HEK293 (cell line): ENCODE measurements around the gene TDP1.

ENCODE experiments used
- CTCF ChIA-PET: fragments of 350-600 bp; formaldehyde crosslinking; extraction: SDS; loops from one replicate; lab custom pipeline; 2021; ENCODE audit warnings: antibody characterized with exemption; lab: Yijun Ruan, JAX
- POLR2A ChIA-PET: fragments of 300-600 bp; formaldehyde crosslinking; extraction: SDS; loops from one replicate; lab custom pipeline; 2020; ENCODE audit warnings: antibody characterized with exemption, inconsistent platforms; lab: Yijun Ruan, JAX
- H3K27ac ChIP-seq: fragments of 200-500 bp; sonication (Bioruptor generic); 2 replicates; pipeline ENCODE4 v1.5.1; 2014; ENCODE audit warnings: low read depth, low read length, control low read depth, inconsistent platforms; ENCODE audit errors: extremely low read depth
- H3K36me3 ChIP-seq, 2 experiments: fragments of 200-500 bp in 1 of 2; sonication (Bioruptor generic) in 1 of 2; 1 replicate in 1 of 2; 2 replicates in 1 of 2; pipeline ENCODE4 v1.5.1; 2014 to 2017; ENCODE audit warnings: inconsistent platforms in 2 of 2, low read length in 2 of 2; ENCODE audit not compliant: control insufficient read depth in 2 of 2, insufficient read depth in 1 of 2
- H3K4me1 ChIP-seq: fragments of 200-500 bp; sonication (Bioruptor generic); 2 replicates; pipeline ENCODE4 v1.5.1; 2014; ENCODE audit warnings: mild to moderate bottlenecking, low read length, inconsistent platforms; ENCODE audit not compliant: control insufficient read depth, insufficient read depth
- H3K4me3 ChIP-seq: 2 replicates; pipeline ENCODE4 v1.5.1; 2011; ENCODE audit warnings: low read depth, mild to moderate bottlenecking, control low read depth, low read length, moderate library complexity
- H3K9me3 ChIP-seq: fragments of 200-500 bp; sonication (Bioruptor generic); 2 replicates; pipeline ENCODE4 v1.5.1; 2014; ENCODE audit warnings: low read depth, low read length, inconsistent platforms; ENCODE audit not compliant: control insufficient read depth, insufficient read depth
- BCL11B ChIP-seq: fragments of 450-650 bp; formaldehyde crosslinking; IDR thresholded peaks from 2 replicates; pipeline ENCODE4 v1.5.1; 2016; ENCODE audit warnings: low read depth, missing biosample characterization, missing genetic modification characterization
- HOXD13 ChIP-seq: sonication (generic); formaldehyde crosslinking; IDR thresholded peaks from 2 replicates; pipeline ENCODE4 v1.8.0; 2022; ENCODE audit warnings: missing genetic modification reagents, borderline replicate concordance
- REPIN1 ChIP-seq: fragments of 450-650 bp; formaldehyde crosslinking; IDR thresholded peaks from 2 replicates; pipeline ENCODE4 v1.5.1; 2017; ENCODE audit warnings: missing biosample characterization, missing genetic modification characterization, low read depth
- SP2 ChIP-seq: fragments of 450-650 bp; formaldehyde crosslinking; IDR thresholded peaks from 2 replicates; pipeline ENCODE4 v1.5.1; 2016; ENCODE audit warnings: missing biosample characterization, missing genetic modification characterization
- WT1 ChIP-seq: fragments of 450-650 bp; formaldehyde crosslinking; IDR thresholded peaks from 2 replicates; pipeline ENCODE4 v1.5.1; 2016; ENCODE audit warnings: missing biosample characterization, missing genetic modification characterization
- ZBTB20 ChIP-seq: fragments of 450-650 bp; formaldehyde crosslinking; IDR thresholded peaks from 2 replicates; pipeline ENCODE4 v1.5.1; 2016; ENCODE audit warnings: missing biosample characterization, missing genetic modification characterization
- ZFHX2 ChIP-seq: fragments of 450-650 bp; formaldehyde crosslinking; conservative IDR thresholded peaks from 2 replicates; pipeline ENCODE4 v1.5.1; 2016; ENCODE audit warnings: missing biosample characterization, missing genetic modification characterization
- ZNF132 ChIP-seq: fragments of 450-650 bp; formaldehyde crosslinking; IDR thresholded peaks from 2 replicates; pipeline ENCODE4 v1.5.1; 2017; ENCODE audit warnings: missing biosample characterization, missing genetic modification characterization, borderline replicate concordance
- ZNF518A ChIP-seq: fragments of 450-650 bp; formaldehyde crosslinking; conservative IDR thresholded peaks from 2 replicates; pipeline ENCODE4 v1.5.1; 2016; ENCODE audit warnings: low read depth, missing biosample characterization, missing genetic modification characterization
- ZNF645 ChIP-seq: fragments of 450-650 bp; formaldehyde crosslinking; IDR thresholded peaks from 2 replicates; pipeline ENCODE4; 2016; ENCODE audit warnings: missing biosample characterization, missing genetic modification characterization
- ZNF654 ChIP-seq: fragments of 450-650 bp; formaldehyde crosslinking; IDR thresholded peaks from 2 replicates; pipeline ENCODE4 v1.5.1; 2016; ENCODE audit warnings: low read depth, missing biosample characterization, missing genetic modification characterization
- ZNF677 ChIP-seq: fragments of 450-650 bp; IDR thresholded peaks from 2 replicates; pipeline ENCODE4 v1.5.0; 2018; ENCODE audit warnings: missing biosample characterization, mild to moderate bottlenecking, missing genetic modification characterization, moderate library complexity
- ZSCAN18 ChIP-seq: fragments of 450-650 bp; formaldehyde crosslinking; IDR thresholded peaks from 2 replicates; pipeline ENCODE4 v1.5.1; 2016; ENCODE audit warnings: missing biosample characterization, missing genetic modification characterization
- TF ChIP-seq, protein P1 (sequence below): fragments of 450-650 bp; formaldehyde crosslinking; IDR thresholded peaks from 2 replicates; pipeline ENCODE4 v1.5.1; 2016; ENCODE audit warnings: missing biosample characterization, missing genetic modification characterization
- TF ChIP-seq, protein P2 (sequence below): fragments of 450-650 bp; formaldehyde crosslinking; IDR thresholded peaks from 2 replicates; pipeline ENCODE4 v1.5.1; 2017; ENCODE audit warnings: missing biosample characterization, mild to moderate bottlenecking, missing genetic modification characterization, moderate library complexity
- TF ChIP-seq, protein P3 (sequence below): fragments of 450-650 bp; formaldehyde crosslinking; IDR thresholded peaks from 2 replicates; pipeline ENCODE4 v1.5.1; 2016; ENCODE audit warnings: missing biosample characterization, missing genetic modification characterization
- TF ChIP-seq, protein P4 (sequence below): fragments of 450-650 bp; formaldehyde crosslinking; IDR thresholded peaks from 2 replicates; pipeline ENCODE4 v1.5.1; 2016; ENCODE audit warnings: missing biosample characterization, missing genetic modification characterization
- TF ChIP-seq, protein P5 (sequence below): fragments of 450-650 bp; formaldehyde crosslinking; IDR thresholded peaks from 2 replicates; pipeline ENCODE4 v1.5.1; 2016; ENCODE audit warnings: missing biosample characterization, missing genetic modification characterization

TDP1 gene

GRCh38 chr14:89954070-89955021 is 1.4 kb upstream of the TDP1 start, which contains the start of gene EFCAB11:
EFCAB11 (minus strand) TSS chr14:89954730; CDS start chr14:89954660, 70 bp downstream.
- peak within 1 kb of the TSS; percentile 77 for H3K27ac ChIP-seq
- ChIA-PET POLR2A (interaction anchor here (1.3 kb wide), 1 partner anchor 15 kb away, joined by 4 read pairs; no protein-coding TSS in a partner anchor), CTCF (interaction anchor here (0.6 to 4.8 kb wide), 6 partner anchors 15 to 828 kb away, joined by 3 to 39 read pairs (median 4); no protein-coding TSS in a partner anchor)
- H3K4me3 ChIP-seq: peak within 1 kb of the TSS; percentile 72
- peaks cover 3% of the 10 kb centered on the region; the same call in 1 of the 2 replicates for H3K4me1 ChIP-seq
- H3K9me3 ChIP-seq: no peaks in the 10 kb centered on the region
- H3K36me3 ChIP-seq: peaks cover 6 to 48% of the 10 kb centered on the region in 2 experiments; a peak in 2 of 3 replicates
- TF ChIP-seq ZNF518A (tag by site-specific recombination): peak; percentile 31; the same call in 1 of the 2 replicates
- no peak for TF ChIP-seq BCL11B (tag by site-specific recombination)
- no peak for TF ChIP-seq ZNF645 (tag by site-specific recombination)
- no peak for TF ChIP-seq ZNF654 (tag by site-specific recombination)
- no peak for TF ChIP-seq ZNF132
- TF ChIP-seq, protein P1, sequence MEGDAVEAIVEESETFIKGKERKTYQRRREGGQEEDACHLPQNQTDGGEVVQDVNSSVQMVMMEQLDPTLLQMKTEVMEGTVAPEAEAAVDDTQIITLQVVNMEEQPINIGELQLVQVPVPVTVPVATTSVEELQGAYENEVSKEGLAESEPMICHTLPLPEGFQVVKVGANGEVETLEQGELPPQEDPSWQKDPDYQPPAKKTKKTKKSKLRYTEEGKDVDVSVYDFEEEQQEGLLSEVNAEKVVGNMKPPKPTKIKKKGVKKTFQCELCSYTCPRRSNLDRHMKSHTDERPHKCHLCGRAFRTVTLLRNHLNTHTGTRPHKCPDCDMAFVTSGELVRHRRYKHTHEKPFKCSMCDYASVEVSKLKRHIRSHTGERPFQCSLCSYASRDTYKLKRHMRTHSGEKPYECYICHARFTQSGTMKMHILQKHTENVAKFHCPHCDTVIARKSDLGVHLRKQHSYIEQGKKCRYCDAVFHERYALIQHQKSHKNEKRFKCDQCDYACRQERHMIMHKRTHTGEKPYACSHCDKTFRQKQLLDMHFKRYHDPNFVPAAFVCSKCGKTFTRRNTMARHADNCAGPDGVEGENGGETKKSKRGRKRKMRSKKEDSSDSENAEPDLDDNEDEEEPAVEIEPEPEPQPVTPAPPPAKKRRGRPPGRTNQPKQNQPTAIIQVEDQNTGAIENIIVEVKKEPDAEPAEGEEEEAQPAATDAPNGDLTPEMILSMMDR (tag by site-specific recombination): peak; percentile 39; the same call in 1 of the 2 replicates
- no peak for TF ChIP-seq WT1
- TF ChIP-seq, protein P2, sequence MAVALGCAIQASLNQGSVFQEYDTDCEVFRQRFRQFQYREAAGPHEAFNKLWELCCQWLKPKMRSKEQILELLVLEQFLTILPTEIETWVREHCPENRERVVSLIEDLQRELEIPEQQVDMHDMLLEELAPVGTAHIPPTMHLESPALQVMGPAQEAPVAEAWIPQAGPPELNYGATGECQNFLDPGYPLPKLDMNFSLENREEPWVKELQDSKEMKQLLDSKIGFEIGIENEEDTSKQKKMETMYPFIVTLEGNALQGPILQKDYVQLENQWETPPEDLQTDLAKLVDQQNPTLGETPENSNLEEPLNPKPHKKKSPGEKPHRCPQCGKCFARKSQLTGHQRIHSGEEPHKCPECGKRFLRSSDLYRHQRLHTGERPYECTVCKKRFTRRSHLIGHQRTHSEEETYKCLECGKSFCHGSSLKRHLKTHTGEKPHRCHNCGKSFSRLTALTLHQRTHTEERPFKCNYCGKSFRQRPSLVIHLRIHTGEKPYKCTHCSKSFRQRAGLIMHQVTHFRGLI (tag by site-specific recombination): no peak
- TF ChIP-seq, protein P3, sequence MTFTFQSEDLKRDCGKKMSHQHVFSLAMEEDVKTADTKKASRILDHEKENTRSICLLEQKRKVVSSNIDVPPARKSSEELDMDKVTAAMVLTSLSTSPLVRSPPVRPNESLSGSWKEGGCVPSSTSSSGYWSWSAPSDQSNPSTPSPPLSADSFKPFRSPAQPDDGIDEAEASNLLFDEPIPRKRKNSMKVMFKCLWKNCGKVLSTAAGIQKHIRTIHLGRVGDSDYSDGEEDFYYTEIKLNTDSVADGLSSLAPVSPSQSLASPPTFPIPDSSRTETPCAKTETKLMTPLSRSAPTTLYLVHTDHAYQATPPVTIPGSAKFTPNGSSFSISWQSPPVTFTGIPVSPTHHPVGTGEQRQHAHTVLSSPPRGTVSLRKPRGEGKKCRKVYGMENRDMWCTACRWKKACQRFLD: no peak
- peak; percentile 100 for TF ChIP-seq HOXD13 (CRISPR knock-in tag)
- peak; percentile 89 for TF ChIP-seq ZFHX2 (tag by site-specific recombination)
- TF ChIP-seq ZNF677: no peak
- no peak for TF ChIP-seq REPIN1 (tag by site-specific recombination)
- TF ChIP-seq ZSCAN18 (tag by site-specific recombination): no peak
- TF ChIP-seq, protein P4, sequence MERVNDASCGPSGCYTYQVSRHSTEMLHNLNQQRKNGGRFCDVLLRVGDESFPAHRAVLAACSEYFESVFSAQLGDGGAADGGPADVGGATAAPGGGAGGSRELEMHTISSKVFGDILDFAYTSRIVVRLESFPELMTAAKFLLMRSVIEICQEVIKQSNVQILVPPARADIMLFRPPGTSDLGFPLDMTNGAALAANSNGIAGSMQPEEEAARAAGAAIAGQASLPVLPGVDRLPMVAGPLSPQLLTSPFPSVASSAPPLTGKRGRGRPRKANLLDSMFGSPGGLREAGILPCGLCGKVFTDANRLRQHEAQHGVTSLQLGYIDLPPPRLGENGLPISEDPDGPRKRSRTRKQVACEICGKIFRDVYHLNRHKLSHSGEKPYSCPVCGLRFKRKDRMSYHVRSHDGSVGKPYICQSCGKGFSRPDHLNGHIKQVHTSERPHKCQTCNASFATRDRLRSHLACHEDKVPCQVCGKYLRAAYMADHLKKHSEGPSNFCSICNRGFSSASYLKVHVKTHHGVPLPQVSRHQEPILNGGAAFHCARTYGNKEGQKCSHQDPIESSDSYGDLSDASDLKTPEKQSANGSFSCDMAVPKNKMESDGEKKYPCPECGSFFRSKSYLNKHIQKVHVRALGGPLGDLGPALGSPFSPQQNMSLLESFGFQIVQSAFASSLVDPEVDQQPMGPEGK: peak; percentile 48; the same call in 1 of the 2 replicates
- TF ChIP-seq ZBTB20 (tag by site-specific recombination): peak; percentile 86; the same call in 1 of the 2 replicates
- peak; percentile 99 for TF ChIP-seq SP2
- TF ChIP-seq, protein P5, sequence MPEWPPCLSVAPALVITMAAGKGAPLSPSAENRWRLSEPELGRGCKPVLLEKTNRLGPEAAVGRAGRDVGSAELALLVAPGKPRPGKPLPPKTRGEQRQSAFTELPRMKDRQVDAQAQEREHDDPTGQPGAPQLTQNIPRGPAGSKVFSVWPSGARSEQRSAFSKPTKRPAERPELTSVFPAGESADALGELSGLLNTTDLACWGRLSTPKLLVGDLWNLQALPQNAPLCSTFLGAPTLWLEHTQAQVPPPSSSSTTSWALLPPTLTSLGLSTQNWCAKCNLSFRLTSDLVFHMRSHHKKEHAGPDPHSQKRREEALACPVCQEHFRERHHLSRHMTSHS (tag by site-specific recombination): no peak
